ENCODE results near the gene TCP1.
A peak's percentile ranks its signal among the peaks of the same experiment; 100 is the strongest.
"Not testable (repeated sequence)": the region's sequence is repeated elsewhere in the genome, so short reads cannot be mapped to it uniquely, and the experiment has no call there.

TCP1 gene

GRCh38 chr6:159789377-159790148 is at the start of gene TCP1:
Gene TCP1, minus strand, starts transcription at chr6:159789602. Its CDS starts 134 bp downstream, at chr6:159789468.
- DNase-seq, result peak; percentile 97

DNA sequence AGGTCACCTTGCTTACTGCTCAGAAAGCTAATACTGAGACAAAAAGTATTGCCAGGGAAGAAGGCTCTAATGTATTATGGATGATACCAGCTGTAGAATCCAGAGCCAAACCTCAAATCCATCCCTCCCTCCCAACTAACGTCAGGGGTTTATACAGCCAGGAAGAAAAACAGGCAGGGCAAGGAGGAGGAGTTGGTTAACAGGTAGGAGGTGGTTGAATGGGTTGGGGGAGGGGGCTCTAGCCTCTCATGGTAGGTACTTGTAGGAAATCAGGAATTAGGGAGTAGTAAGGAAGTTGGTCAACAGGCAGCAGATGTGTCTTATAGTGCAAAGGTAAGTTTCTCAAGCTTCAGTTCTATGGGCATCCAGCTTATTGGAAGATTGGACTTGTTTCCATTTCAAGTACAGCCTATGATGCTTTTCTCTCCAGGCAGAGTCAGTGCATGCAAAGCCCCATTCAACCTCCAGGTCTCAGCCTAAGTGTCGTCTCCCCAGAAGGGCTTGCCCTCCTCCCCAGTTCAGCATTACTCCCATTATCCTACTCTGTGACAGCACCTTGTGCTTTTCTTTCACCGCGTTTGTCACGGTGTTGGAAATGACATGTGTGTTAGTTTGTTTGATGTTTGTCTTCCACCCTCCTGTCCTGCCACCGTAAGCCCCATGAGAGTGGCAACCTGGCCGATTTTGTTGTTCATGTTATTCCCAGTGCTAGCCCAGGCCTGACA is 48.8 kb upstream of the TCP1 start:
- no peak for DNase-seq

DNA sequence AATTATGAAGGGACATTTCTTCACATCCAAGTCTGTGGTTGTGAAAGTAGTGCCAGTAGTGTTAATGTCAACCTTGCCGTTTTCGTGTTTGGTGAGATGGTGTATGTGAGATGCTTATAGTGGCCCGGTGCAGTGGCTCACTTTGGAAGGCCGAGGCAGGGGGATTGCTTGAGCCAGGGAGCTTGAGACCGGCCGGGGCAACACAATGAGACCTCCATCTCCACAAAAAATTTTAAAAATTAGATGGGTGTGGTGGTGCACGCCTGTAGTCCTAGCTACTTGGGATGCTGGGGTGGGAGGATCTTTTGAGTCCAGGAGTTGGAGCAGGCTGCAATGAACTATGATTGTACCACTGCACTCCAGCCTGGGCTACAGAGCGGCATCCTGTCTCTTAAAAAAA is 48.1 kb upstream of the TCP1 start:
- DNase-seq, result no peak

GRCh38 chr6:159836718-159837490 is 47.5 kb upstream of the TCP1 start:
- DNase-seq, result no peak

DNA sequence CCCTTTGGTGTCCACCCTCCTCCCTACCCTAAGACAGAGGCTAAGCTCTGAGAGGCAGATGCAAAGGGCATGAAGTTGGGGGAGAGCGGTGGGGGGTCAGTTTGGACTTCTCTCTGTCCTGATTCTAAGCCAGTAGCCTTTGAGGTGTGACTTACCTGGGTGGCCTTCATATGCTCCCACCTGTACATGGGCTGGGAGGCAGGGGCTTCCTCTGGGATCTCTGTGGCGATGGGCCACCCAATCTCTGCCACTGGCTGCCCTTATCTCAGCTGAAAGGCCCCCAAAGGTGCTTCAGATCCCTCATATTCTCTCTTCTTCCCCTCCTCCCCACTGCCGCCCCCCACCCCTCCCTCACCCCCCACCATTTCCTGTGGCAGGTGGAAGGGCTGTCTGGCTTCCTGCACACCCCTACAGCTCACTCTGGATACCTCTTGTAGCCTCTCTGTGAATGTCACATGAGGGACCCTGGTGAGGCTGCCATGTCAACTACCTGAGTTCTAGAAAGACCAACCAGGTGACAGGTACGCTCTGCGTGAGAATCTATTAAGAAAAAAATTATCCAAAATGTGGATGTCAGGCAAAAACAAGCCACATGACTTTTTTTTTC is 44.7 kb upstream of the TCP1 start:
- DNase-seq, result no peak

- DNase-seq, result no peak
These were observed 44.2 kb upstream of the TCP1 start for GRCh38 chr6:159833556-159833955.

DNA sequence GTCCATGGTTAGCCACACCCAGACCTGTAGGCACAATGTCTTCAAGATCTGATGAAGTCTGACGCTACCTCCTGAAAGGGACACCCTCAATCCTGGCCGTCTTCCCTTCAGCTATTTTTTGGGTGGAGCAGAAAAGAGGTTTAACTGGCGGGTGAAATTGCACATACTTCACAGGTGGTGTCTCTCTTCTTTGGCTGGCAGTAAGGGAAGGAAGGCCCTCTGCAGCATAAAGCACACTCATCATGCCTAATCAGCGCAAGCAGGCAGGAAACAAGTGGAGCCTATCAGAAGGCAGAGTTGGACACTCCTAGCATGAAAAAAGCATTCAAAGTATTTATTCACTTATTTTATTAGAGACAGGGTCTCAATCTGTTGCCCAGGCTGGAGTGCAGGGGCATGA is 43.5 kb upstream of the TCP1 start:
- no peak for DNase-seq

GRCh38 chr6:159831373-159831679 is 41.9 kb upstream of the TCP1 start:
- DNase-seq, result no peak

DNA sequence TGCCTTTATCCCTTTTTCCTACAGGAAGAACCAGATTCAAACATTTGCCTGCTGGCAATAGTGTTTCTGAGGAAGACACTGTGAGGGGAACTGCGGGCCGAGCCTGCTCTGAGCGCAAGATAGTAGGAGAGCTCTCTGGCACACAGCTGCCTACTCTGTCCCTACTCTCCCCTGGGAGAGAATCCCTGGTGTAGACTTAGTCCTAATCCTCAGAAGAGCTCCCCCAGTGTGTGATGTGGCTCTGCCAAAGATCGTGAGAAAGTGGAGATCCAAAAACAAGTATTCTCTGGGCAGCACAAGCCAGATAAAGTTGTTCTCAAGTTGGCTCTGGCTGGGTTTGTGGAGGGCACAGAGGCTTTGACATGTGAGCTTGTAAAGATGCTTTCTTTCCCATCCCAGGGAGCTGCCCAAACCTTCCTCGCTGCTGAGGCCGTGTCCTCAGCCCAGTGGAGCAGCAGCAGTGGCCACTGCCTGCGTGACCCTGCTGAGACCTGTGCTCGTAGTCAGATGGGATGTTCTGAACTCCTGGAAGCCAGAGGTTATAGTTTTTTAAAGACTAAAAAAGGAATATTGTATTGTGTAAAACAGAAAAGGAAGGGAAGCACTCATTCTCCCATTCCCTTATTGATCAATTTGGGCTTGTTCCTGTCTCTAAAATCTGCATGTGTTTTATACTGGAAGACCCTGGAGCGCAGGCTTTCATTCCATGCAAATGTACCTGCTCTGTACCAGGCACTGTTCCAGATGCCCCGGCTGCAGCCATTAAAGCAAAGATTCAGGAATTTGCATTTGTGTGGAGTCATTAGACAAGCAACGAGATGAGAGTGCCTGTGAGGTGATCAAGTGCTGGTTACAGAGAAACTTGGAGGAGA is 41.3 kb upstream of the TCP1 start:
- DNase-seq, result no peak

- DNase-seq, result no peak
These were observed 40.1 kb upstream of the TCP1 start for GRCh38 chr6:159829526-159829925.

GRCh38 chr6:159828074-159828473 is 38.7 kb upstream of the TCP1 start:
- DNase-seq, result no peak

DNA sequence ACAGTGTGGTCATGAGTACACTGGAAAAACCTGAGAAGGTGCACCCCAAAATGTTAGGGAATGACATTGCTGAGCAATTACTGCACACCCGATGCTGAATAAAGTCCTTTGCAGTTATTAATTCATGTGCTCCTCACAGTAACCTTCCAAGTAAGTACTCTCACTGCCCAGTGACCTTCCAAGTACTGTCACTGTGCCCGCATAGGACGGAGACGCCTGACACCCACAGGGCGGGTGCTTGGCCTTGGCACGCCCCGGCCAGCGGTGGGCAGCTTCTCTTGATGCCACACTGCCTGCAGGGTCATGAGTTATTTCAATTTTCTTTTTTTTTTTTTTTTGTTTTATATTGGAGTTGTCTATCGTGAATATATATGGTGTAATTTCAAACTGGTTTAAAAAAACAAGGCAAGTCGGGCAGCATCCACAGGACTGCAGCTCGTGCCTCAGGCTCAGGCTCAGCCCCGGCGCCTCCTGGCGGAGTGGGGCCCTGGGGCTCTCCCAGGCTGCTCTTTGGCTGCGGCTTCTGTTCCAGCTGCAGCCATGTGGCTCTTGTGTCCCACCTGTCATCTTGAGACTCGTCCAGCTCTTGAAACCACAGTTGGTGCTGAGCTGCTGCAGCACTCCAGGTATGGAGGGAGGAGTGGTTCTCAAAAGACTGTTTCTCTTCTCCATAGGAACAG is 37.7 kb upstream of the TCP1 start:
- no peak for DNase-seq

DNA sequence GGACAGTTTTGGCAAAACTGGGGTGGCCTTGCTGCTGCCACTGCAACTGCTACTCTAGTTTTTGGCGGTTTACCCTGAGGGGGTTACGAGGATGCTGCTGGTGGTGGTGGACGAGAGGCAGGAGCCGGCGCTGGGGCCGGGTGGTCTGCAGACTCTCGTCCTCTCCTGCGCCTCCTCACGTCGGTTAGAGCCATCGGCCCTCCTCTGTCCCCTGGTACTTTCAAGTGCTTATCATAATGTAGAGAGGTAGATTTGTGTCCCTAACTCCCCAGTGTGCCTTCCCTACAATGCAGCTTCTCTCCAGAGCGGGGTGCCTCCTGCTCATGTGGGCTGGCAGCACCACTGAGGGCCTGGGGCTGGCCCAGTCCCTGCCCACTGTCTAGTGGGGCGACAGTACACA is 36.6 kb upstream of the TCP1 start:
- no peak for DNase-seq

DNA sequence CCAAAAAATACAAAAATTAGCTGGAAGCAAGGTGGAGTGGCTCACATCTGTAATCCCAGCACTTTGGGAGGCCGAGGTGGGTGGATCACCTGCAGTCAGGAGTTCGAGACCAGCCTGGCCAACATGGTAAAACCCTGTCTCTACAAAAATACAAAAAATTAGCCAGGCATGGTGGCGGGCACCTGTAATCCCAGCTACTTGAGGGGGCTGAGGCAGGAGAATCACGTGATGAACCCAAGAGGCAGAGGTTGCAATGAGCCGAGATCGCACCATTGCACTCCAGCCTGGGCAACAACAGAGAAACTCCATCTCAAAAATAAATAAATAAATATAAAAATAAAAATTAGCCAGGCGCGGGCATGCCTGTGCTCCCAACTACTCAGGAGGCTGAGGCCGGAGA is 35.3 kb upstream of the TCP1 start:
- DNase-seq, result not testable (repeated sequence)

DNA sequence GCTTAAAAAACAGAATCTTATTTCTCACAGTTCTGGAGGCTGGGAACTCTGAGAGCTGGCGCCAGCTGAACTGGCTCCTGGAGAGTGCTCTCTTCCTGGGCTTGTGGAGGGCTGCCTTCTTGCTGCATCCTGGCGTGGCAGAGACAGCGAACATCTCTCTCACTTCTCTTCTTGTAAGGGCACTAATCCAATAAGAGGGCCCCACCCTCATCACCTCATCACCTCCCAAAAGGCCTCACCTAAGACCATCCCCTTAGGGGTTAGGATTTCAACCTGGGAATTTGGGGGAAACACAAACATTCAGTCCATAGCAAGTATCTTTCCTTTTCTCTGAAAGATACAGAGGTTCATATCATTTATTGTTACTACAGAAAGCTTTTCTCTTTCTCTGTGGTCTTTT is 34.6 kb upstream of the TCP1 start:
- DNase-seq, result no peak

DNA sequence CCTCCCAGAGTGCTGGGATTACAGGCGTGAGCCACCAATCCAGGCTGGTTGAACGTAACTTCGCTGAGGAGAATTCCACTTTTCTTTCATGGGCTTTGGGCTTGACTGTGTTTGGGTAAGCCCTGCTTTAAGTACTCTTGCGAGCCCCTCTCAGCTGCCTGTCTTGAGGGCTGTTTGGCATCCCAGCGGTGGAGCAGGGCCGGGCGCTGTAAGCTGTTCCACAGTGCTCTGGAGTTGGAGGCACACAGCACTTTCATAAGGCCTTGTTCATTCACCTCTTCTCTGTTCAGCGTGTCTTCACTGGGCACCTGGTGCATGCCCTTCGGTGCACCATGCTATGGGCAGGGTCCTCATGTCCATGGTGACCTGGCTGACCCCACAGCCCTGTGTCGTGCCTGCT is 32.3 kb upstream of the TCP1 start:
- no peak for DNase-seq

DNA sequence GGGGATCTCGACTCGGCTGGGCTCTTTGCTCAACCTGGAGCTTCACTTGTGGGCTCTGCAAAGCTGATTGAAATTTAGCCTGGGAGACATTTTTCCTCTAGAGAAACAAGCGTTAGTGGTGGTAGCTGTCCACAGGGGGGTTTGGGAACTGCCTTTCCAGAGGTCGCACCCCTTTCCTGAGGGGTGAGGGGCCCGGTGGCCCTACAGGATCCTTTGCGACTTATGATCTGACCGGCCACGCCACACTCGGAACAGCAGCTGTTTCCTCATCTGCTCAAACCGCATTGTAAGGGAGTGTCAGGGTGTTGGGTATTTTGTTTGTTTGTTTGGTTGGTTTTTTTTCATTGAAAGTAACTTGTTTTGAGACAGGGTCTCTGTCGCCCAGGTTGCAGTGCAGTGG is 31.7 kb upstream of the TCP1 start:
- no peak for DNase-seq

GRCh38 chr6:159819932-159820640 is 30.7 kb upstream of the TCP1 start:
- DNase-seq, result peak; percentile 61

DNA sequence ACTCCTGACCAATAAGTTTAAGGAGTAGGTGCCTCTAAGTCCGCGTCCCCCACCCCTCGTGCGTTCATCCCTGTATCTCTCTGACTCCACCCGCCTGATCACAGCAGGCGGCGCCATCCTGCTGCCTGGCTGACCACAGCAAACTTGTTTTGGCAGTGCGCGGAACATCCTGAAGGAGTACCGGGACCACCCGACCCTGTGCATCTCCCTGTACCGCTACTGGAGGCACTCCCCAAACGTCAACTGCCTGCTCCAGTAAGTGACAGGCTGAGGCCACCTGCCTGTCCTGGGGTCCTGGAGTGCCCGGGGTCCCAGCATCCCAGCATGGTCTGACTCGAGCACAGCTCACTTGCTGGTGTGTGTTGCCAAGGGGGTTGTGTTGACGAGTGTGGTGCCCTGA is 29.7 kb upstream of the TCP1 start:
- DNase-seq, result no peak

- DNase-seq, result no peak
These were observed 28.7 kb upstream of the TCP1 start for GRCh38 chr6:159817951-159818739.

Measured in activated CD8-positive, alpha-beta memory T cell treated with anti-CD3 and anti-CD28 coated beads, Interleukin-2, amount 50 U/mL, for 48 hours (primary cell).